B cell (primary cell): ENCODE results near the gene CA5A. TPM values are rescaled to one million over a fixed set of nuclear protein-coding genes. Genes with fewer than 3 reads are reported as not detected.

Experiments
- ATAC-seq: fragments of 200-7000 bp; cut with Tn5 transposase; one replicate; pipeline ENCODE4 v1.10.0; 2021; ENCODE audit warnings: low read depth, mild to moderate bottlenecking, moderate number of reproducible peaks, moderate library complexity
- CTCF ChIA-PET: fragments of 350-600 bp; sonication (Branson Sonifier 250); formaldehyde crosslinking; loops from one replicate; lab custom pipeline; 2021; ENCODE audit warnings: antibody characterized with exemption, inconsistent platforms; lab: Charles Lee
- POLR2A ChIA-PET: fragments of 350-600 bp; sonication (Branson Sonifier 250); formaldehyde crosslinking; loops from one replicate; lab custom pipeline; 2021; ENCODE audit warnings: antibody characterized with exemption; lab: Charles Lee
- DNase-seq: peaks from one replicate; pipeline ENCODE4 v3.0.0; 2013
- H2AFZ ChIP-seq: 2 replicates; pipeline ENCODE4 v1.6.1; 2012; ENCODE audit warnings: mild to moderate bottlenecking, low read depth, low read length; ENCODE audit not compliant: insufficient read depth, poor library complexity, severe bottlenecking
- H3K27ac ChIP-seq, 2 donors: 1 replicate in 1 of 2; 2 replicates in 1 of 2; pipeline ENCODE4 v1.5.1; 2012 to 2013; ENCODE audit warnings: low read length in 2 of 2, mild to moderate bottlenecking in 2 of 2, moderate library complexity in 1 of 2
- H3K27me3 ChIP-seq, 4 experiments: fragments of 200-600 bp in 1 of 4; sonication (generic) in 1 of 4; replicated peaks in 1 of 4; 1 replicate in 2 of 4; 2 replicates in 2 of 4; pipeline versions ENCODE4 v1.6.1 to v1.7.0; 2013 to 2016; ENCODE audit warnings: low read length in 3 of 4, mild to moderate bottlenecking in 2 of 4, mixed read lengths in 1 of 4, moderate library complexity in 1 of 4; ENCODE audit not compliant: insufficient read depth in 4 of 4, control insufficient read depth in 3 of 4; ENCODE audit errors: control extremely low read depth in 1 of 4
- H3K36me3 ChIP-seq, 2 experiments: replicated peaks in 1 of 2; 1 replicate in 1 of 2; 2 replicates in 1 of 2; pipeline versions ENCODE4 v1.6.1 to v1.7.1; 2013; ENCODE audit warnings: low read length in 1 of 2; ENCODE audit not compliant: insufficient read depth in 2 of 2, control insufficient read depth in 1 of 2; ENCODE audit errors: control extremely low read depth in 1 of 2, extremely low read depth in 1 of 2
- H3K4me1 ChIP-seq, 2 donors: fragments of 200-600 bp in 1 of 2; sonication (generic) in 1 of 2; 1 replicate in 1 of 2; 2 replicates in 1 of 2; pipeline versions ENCODE4 v1.5.1 to v1.6.1; 2013 to 2017; ENCODE audit warnings: low read length in 2 of 2; ENCODE audit not compliant: control insufficient read depth in 2 of 2, insufficient read depth in 2 of 2
- H3K4me2 ChIP-seq: replicated peaks from 2 replicates; pipeline ENCODE3; 2012; ENCODE audit warnings: mild to moderate bottlenecking, low read depth, low read length; ENCODE audit not compliant: poor library complexity, severe bottlenecking
- H3K4me3 ChIP-seq, 5 experiments: fragments of 200-600 bp in 1 of 5; sonication (generic) in 1 of 5; 1 replicate in 3 of 5; 2 replicates in 2 of 5; pipeline versions ENCODE4 v1.5.1 to v1.7.0; 2011 to 2016; ENCODE audit warnings: low read length in 4 of 5, mild to moderate bottlenecking in 4 of 5, low read depth in 2 of 5, control low read depth in 1 of 5, moderate library complexity in 1 of 5; ENCODE audit not compliant: insufficient read depth in 1 of 5; ENCODE audit errors: control extremely low read depth in 1 of 5, extremely low read depth in 1 of 5
- H3K79me2 ChIP-seq: fragments of 200-600 bp; sonication (generic); one replicate; pipeline ENCODE4 v1.6.0; 2016; ENCODE audit warnings: low read length; ENCODE audit not compliant: control insufficient read depth, insufficient read depth
- H3K9ac ChIP-seq: fragments of 200-600 bp; sonication (generic); 2 replicates; pipeline ENCODE4 v1.6.1; 2017; ENCODE audit warnings: mild to moderate bottlenecking, low read length, moderate library complexity
- H3K9me3 ChIP-seq, 3 donors: one replicate each; pipeline versions ENCODE4 v1.6.1 to v1.7.1; 2013; ENCODE audit warnings: low read length in 2 of 3; ENCODE audit not compliant: control insufficient read depth in 2 of 3, insufficient read depth in 1 of 3; ENCODE audit errors: control extremely low read depth in 1 of 3
- H4K20me1 ChIP-seq: 2 replicates; pipeline ENCODE4 v1.6.0; 2012; ENCODE audit warnings: mild to moderate bottlenecking, low read length; ENCODE audit not compliant: insufficient read depth, control insufficient read depth, poor library complexity, severe bottlenecking
- H3K27ac Mint-ChIP-seq: one replicate; pipeline ENCODE4 v1.8.0; 2021; ENCODE audit warnings: mixed read lengths
- H3K27me3 Mint-ChIP-seq: one replicate; pipeline ENCODE4 v1.8.0; 2021; ENCODE audit warnings: mixed read lengths
- H3K4me1 Mint-ChIP-seq: one replicate; pipeline ENCODE4 v1.8.0; 2021; ENCODE audit warnings: mixed read lengths
- H3K4me3 Mint-ChIP-seq: one replicate; pipeline ENCODE4 v1.8.0; 2021; ENCODE audit warnings: mixed read lengths
- H3K9me3 Mint-ChIP-seq: one replicate; pipeline ENCODE4 v1.8.0; 2022; ENCODE audit warnings: mixed read lengths; ENCODE audit not compliant: insufficient read depth
- EZH2 ChIP-seq: IDR thresholded peaks from 2 replicates; pipeline ENCODE4 v1.6.1; 2012; ENCODE audit warnings: borderline replicate concordance, low read depth, mild to moderate bottlenecking, moderate library complexity, low read length; ENCODE audit not compliant: insufficient read depth, poor library complexity, severe bottlenecking
- WGBS: methylation state at CpG from one replicate; pipeline ENCODE4 v1.1.5; 2013; ENCODE audit warnings: missing lambda C conversion rate; ENCODE audit not compliant: insufficient coverage; 5-methylcytosine and 5-hydroxymethylcytosine counted together
- intact Hi-C: fragments of 100-400 bp; cut with micrococcal nuclease; formaldehyde crosslinking; loops from one replicate; pipeline ENCODE4 v1.10.0; 2022
- polyA plus RNA-seq: library from polyadenylated mRNA; depleted of rRNA; stranded (reverse); fragments of >200 nt; gene quantifications from 2 replicates; pipeline ENCODE4 v1.2.3, GENCODE V29; 2012
- total RNA-seq, 2 donors: library from RNA; stranded (reverse); fragments of 120-200 nt in 1 of 2; gene quantifications; 1 replicate in 1 of 2; 2 replicates in 1 of 2; pipeline versions ENCODE4 v1.2.3 to v1.2.4, GENCODE V29; 2013 to 2022
- TF ChIP-seq, protein P1 (sequence below): fragments of 200-600 bp; IDR thresholded peaks from one replicate; pipeline ENCODE4 v1.8.0; 2022; ENCODE audit warnings: antibody characterized with exemption, mild to moderate bottlenecking

Gene CA5A
- total and polyA plus RNA-seq, 2 donors (not counting 1 experiment from before 2014, with no cell fraction given) = 0.27 TPM; not detected in 1

DNA sequence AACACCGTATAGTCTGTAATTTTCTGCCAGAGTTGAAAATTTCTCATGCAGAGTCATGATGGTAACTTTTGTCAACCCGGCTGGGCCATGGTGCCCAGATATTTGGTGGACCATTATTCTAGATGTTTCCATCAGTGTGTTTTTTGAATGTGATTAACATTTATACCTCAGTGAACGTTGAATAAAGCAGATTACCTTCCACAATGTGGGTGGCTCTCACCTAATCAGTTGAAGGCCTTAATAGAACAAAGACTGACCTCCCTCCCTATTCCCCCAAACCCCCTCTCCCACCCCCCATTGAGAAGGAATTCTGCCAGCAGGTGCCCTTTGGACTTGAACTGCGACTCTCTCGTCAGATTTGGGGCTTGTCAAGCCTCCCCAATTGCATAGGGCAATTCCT, 6.4 kb upstream of the CA5A start:
- H3K4me3 Mint-ChIP-seq = no peak overlapping the region
- Histone ChIP-seq H3K27ac (no peak overlapping the region), H3K9ac (no peak overlapping the region), H3K79me2 (no peaks in the 10 kb centered on the region), H2AFZ (no peak overlapping the region), H3K36me3 (no peaks in the 10 kb centered on the region), H3K4me2 (no peak overlapping the region), H3K4me1 (peaks cover 6 to 13% of the 10 kb centered on the region in 2 donors), H3K4me3 (no peak overlapping the region), H3K9me3 (no peaks in the 10 kb centered on the region), H4K20me1 (no peaks in the 10 kb centered on the region), H3K27me3 (no peaks in the 10 kb centered on the region)
- no peak for ATAC-seq
- peaks cover 14% of the 10 kb centered on the region for H3K4me1 Mint-ChIP-seq
- ChIA-PET CTCF (no interaction called here), POLR2A (interaction anchor here (0.7 kb wide), 1 partner anchor 17 kb away, joined by 9 read pairs; no protein-coding TSS in a partner anchor)
- H3K27me3 Mint-ChIP-seq = peaks cover 11% of the 10 kb centered on the region
- TF ChIP-seq, protein P1, sequence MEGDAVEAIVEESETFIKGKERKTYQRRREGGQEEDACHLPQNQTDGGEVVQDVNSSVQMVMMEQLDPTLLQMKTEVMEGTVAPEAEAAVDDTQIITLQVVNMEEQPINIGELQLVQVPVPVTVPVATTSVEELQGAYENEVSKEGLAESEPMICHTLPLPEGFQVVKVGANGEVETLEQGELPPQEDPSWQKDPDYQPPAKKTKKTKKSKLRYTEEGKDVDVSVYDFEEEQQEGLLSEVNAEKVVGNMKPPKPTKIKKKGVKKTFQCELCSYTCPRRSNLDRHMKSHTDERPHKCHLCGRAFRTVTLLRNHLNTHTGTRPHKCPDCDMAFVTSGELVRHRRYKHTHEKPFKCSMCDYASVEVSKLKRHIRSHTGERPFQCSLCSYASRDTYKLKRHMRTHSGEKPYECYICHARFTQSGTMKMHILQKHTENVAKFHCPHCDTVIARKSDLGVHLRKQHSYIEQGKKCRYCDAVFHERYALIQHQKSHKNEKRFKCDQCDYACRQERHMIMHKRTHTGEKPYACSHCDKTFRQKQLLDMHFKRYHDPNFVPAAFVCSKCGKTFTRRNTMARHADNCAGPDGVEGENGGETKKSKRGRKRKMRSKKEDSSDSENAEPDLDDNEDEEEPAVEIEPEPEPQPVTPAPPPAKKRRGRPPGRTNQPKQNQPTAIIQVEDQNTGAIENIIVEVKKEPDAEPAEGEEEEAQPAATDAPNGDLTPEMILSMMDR = no peak
- no peak for TF ChIP-seq EZH2
- H3K27ac Mint-ChIP-seq = no peak overlapping the region
- 80% methylated on average over 1 of the region's 5 CpGs for WGBS
- no peak for DNase-seq
- no peaks in the 10 kb centered on the region for H3K9me3 Mint-ChIP-seq
- intact Hi-C loops = no loop called here

DNA sequence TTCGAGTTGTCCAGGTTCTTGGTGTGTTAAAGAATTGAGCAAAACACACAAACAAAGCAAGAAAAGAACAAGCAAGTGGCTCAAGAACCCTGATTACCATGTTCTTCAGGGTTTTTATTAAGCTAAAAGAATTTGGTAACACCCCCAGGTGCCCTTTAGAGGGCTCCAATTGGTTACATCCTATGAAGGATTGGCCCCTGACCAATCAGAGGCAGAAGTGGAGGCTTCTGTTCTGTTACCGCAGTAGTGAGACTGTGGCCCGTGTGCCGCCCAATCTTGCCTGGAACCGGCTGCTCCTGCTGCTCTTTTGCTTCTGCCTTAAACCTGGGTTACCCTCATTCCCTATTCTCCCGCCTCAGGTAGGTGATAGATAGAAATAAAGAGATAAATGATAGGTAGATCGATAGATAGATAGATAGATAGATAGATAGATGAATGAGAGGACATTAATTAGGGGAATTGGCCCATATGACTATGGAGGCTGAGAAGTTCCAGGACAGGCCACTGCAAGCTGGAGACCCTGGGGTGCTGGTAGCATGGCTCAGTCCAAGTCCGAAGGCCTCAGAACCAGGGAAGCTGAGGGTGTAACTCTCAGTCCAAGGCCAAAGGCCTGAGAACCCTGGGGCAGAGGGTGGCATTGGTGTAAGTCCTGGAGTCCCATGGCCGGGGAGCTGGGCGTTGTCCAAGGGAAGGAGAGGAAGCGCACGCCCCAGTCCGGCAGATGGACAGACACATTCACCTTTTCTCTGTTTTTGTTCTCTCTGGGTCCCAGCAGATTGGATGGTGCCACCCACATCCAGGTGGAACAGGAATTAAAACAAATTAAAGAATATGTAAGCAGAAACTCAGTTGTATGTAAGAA, 3.5 kb upstream of the CA5A start:
- H3K9ac ChIP-seq = no peak overlapping the region
- intact Hi-C loops = no loop called here
- DNase-seq (no peak), ATAC-seq (no peak)
- Mint-ChIP-seq H3K27ac (no peak overlapping the region), H3K4me3 (no peak overlapping the region), H3K27me3 (peaks cover 11% of the 10 kb centered on the region), H3K9me3 (no peaks in the 10 kb centered on the region), H3K4me1 (peaks cover 6% of the 10 kb centered on the region)
- H3K27me3 ChIP-seq = no peaks in the 10 kb centered on the region
- H3K36me3 ChIP-seq = no peaks in the 10 kb centered on the region
- no peak overlapping the region for H2AFZ ChIP-seq
- ChIA-PET CTCF (interaction anchor here (0.6 kb wide), 1 partner anchor 159 kb away, joined by 3 read pairs; no protein-coding TSS in a partner anchor), POLR2A (no interaction called here)
- H3K9me3 ChIP-seq = no peaks in the 10 kb centered on the region
- TF ChIP-seq, protein P1 = no peak
- no peak for TF ChIP-seq EZH2
- no peaks in the 10 kb centered on the region for H3K79me2 ChIP-seq
- H3K4me1 ChIP-seq = peaks cover 0 to 8% of the 10 kb centered on the region in 2 donors
- WGBS = 92% methylated on average over 8 of the region's 13 CpGs
- no peaks in the 10 kb centered on the region for H4K20me1 ChIP-seq
- H3K4me3 ChIP-seq = no peak overlapping the region
- no peak overlapping the region for H3K27ac ChIP-seq
- H3K4me2 ChIP-seq = no peak overlapping the region
